ENCODE measurements around the gene ZNF2.

- TF ChIP-seq YY1 (IDR thresholded peaks at IDR 0.05; ENCODE audit: insufficient read depth, insufficient read length), result peak; percentile 54
- TF ChIP-seq ZNF274 (IDR thresholded peaks at IDR 0.05; ENCODE audit: low read depth, low read length), result no peak
These were observed 44.0 kb upstream of the ZNF2 start, which contains the start of gene MRPS5 for GRCh38 chr2:95121407-95122196.

Measured in NT2/D1 (cell line).